Cardiac fibroblast (primary cell): ENCODE results near the gene ZNF81.
A peak's percentile ranks its signal among the peaks of the same experiment; 100 is the strongest.

Experiments used
- DNase-seq, 2 donors: peaks; one replicate each; pipeline versions ENCODE4 v3.0.0 to v3.0.0-alpha.2; 2010; ENCODE audit warnings: low read depth in 2 of 2
- H3K4me3 ChIP-seq, 2 donors: replicated peaks in 1 of 2; 1 replicate in 1 of 2; 2 replicates in 1 of 2; pipeline ENCODE4 v1.5.1; 2011; ENCODE audit warnings: low read depth in 2 of 2, low read length in 2 of 2, mild to moderate bottlenecking in 2 of 2, moderate library complexity in 1 of 2
- TF ChIP-seq, protein P1 (sequence below): IDR thresholded peaks from one replicate; pipeline ENCODE4 v1.5.1; 2011; ENCODE audit warnings: low read depth, mild to moderate bottlenecking, low read length, inconsistent platforms

The ZNF81 gene

DNA sequence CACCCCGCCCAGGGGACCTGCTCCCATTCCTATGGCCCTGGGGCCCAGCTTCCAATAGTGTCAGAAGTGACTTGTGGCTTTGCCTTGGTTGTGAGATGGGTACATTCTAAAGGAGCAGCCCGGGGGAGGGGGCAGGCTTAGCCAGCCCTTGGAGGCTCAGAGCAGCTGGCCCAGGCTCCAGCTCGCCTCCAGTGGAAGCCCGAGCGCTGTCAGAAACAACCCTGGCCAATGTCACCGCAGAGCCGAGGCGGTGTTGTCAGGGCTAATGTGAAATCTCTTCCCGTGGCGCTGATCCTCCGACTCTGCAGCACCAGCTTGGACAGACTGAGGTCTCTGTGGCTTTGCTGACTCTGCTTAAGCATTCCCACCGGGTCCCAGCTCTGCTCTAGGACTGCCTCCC is 29.2 kb upstream of the ZNF81 start:
- H3K4me3 ChIP-seq, result no peak overlapping the region
- TF ChIP-seq, protein P1, sequence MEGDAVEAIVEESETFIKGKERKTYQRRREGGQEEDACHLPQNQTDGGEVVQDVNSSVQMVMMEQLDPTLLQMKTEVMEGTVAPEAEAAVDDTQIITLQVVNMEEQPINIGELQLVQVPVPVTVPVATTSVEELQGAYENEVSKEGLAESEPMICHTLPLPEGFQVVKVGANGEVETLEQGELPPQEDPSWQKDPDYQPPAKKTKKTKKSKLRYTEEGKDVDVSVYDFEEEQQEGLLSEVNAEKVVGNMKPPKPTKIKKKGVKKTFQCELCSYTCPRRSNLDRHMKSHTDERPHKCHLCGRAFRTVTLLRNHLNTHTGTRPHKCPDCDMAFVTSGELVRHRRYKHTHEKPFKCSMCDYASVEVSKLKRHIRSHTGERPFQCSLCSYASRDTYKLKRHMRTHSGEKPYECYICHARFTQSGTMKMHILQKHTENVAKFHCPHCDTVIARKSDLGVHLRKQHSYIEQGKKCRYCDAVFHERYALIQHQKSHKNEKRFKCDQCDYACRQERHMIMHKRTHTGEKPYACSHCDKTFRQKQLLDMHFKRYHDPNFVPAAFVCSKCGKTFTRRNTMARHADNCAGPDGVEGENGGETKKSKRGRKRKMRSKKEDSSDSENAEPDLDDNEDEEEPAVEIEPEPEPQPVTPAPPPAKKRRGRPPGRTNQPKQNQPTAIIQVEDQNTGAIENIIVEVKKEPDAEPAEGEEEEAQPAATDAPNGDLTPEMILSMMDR, result no peak
- no peak for DNase-seq

DNA sequence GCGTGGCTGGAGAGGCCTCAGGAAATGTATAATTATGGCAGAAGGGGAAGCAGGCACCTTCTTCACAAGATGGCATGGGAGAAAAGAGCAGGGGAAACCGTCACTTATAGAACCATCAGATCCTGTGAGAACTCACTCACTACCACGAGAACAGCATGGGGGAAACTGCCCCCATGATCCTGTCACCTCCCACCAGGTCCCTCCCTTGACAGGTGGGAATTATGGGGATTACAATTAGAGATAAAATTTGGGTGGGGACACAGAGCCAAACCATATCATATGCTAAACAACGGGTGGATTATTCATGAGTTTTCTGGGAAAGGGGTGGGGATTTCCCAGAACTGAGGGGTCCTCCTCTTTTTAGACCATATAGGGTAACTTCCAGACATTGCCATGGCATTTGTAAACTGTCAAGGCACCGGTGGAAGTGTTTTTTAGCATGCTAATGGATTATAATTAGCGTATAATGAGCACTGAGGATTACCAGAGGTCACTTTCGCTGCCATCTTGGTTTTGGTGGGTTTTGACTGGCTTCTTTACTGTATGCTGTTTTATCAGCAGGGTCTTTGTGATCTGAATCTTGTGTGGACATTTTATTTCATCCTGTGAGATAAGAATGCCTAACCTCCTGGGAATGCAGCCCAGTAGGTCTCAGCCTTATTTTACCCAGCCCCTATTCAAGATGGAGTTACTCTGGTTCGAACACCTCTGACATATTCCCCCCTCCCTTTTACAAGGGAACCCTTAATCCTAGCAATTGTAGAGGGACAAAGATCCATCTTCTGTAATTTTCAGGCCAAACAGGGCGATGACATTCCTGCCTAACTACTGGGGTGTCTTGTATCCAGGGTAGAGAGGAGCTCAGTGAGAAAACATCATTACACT is 27.6 kb upstream of the ZNF81 start:
- TF ChIP-seq, protein P1, result no peak
- DNase-seq, result no peak
- no peak overlapping the region for H3K4me3 ChIP-seq

DNA sequence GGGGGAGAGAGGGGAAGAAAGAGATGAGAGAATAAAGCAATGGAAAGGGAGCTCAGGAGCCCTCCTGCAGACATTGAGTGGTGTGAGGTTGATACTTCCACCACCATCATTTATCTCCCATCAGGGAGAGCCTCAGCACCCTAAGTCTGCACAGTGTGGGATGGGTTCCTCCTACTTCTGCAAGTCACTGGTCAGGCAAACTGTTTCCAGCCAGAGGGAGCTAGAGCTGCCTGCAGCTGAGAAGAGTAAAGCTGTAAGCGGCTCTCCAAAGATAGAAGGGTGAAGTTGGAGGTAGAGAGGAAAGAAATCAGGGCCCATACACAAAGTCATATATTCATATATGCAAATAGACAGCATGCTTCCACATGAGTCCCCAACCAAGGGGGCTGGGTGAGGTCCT is 21.9 kb upstream of the ZNF81 start:
- TF ChIP-seq, protein P1, result peak; percentile 5
- no peak overlapping the region for H3K4me3 ChIP-seq
- peak in 1 of 2 donors; percentile 7 for DNase-seq

DNA sequence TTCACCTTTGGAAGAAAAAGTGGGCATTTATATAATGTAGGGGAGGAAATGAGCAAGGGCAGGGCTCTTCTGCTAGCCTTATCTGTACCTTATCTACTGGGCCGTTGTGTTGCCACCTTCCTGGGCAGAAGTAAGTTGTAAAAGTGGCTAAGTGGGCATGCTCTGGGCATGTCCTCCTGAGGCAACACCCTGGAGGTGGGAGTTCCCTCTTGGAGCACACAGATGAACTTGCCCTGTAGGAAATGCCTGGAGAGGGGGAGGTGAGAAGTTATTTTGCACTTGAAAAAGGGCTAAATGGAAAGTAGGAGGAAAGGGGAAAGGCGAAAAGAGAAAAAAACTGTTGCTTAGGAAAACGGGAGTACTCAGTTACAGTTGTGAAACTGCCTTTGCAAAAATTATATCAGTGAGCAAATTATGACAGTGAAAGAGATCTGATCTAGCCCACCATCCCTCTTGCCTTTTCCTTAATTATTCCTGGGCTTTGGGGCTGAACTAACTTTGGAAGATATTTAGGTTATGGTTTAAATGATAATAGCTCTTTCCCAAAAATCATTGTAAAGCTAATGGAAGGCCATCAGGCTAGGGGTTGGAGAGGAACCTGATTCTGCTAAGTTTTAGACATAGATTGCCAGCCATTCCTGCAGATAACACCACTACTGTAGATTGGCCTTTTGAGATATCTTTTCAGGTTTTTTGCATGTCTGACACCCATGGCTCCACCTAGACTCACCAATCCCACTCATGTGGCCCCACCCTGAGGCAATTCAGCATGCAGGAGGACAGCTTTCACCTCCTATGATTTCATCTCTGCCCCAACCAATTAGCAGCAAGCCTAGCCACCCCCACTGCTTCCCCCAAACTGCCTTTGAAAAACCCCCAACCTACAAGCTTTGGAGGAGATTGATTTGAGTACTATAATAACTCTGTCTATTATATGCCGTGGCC is 20.5 kb upstream of the ZNF81 start:
- TF ChIP-seq, protein P1, result no peak
- H3K4me3 ChIP-seq, result no peak overlapping the region
- DNase-seq, result peak; percentile 3 to 35

DNA sequence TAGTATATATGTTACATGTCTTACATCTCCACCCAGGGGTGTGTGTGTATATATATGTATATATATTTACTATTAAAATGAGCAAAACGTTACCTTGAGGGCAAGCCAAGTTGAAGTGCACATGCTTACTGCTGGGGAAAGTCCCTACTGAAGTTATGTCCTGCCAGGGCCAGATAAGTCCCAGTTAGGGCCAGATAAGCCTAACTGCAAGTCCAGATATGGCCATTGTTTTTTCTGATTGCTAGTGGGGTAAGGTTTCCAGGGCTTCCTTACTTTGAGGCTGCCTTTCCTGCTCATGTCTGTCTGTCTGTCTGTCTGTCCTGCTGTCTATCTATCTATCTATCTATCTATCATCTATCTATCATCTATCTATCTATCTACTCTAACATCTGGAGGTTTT is 19.3 kb upstream of the ZNF81 start:
- H3K4me3 ChIP-seq, result no peak overlapping the region
- no peak for DNase-seq
- TF ChIP-seq, protein P1, result no peak

DNA sequence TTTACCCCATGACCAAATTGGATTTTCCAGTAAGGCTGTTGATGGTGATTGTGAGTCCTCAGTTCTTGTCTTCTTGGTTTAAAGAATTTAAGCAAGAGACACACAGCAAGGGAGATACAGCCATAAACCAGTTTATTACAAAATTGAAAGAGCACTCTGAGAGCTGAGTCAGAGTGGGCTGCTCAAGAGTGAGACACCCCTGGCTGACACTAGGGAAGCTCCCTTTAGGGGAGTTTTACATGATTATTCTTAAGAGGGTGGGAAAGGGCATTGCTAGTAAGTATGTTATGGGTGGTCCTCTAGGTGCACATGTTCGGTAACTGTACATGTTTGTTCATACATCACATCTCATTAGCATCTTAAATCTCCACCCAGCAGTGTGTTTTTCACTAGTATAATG is 18.8 kb upstream of the ZNF81 start:
- TF ChIP-seq, protein P1, result no peak
- H3K4me3 ChIP-seq, result no peak overlapping the region
- no peak for DNase-seq
